Liver (tissue), 9 donors: ENCODE data around the gene PAN2. TPM values are rescaled to one million over a fixed set of nuclear protein-coding genes. Genes with fewer than 3 reads are reported as not detected.
A peak's percentile ranks its signal among the peaks of the same experiment; 100 is the strongest.

Experiments used
- DNase-seq: peaks from one replicate; pipeline ENCODE4 v3.0.0-alpha.2; 2017; ENCODE audit warnings: low spot score
- H3K27ac ChIP-seq, 2 donors: one replicate each; pipeline ENCODE4 v1.7.0; 2013; ENCODE audit warnings: inconsistent platforms in 2 of 2, low read length in 2 of 2, control low read depth in 1 of 2, low read depth in 1 of 2, mild to moderate bottlenecking in 1 of 2
- H3K27me3 ChIP-seq, 4 donors: one replicate each; pipeline versions ENCODE4 v1.6.1 to v1.7.0; 2013; ENCODE audit warnings: low read length in 3 of 4, inconsistent platforms in 1 of 4, mild to moderate bottlenecking in 1 of 4, moderate library complexity in 1 of 4; ENCODE audit not compliant: control insufficient read depth in 4 of 4, insufficient read depth in 4 of 4
- H3K36me3 ChIP-seq, 4 donors: one replicate each; pipeline versions ENCODE4 v1.6.1 to v1.7.0; 2013; ENCODE audit warnings: low read length in 3 of 4, mild to moderate bottlenecking in 3 of 4, low read depth in 1 of 4, moderate library complexity in 1 of 4; ENCODE audit not compliant: control insufficient read depth in 4 of 4, insufficient read depth in 3 of 4
- H3K4me1 ChIP-seq, 4 donors: one replicate each; pipeline versions ENCODE4 v1.6.1 to v1.7.0; 2013; ENCODE audit warnings: low read length in 3 of 4, mild to moderate bottlenecking in 3 of 4, moderate library complexity in 1 of 4; ENCODE audit not compliant: control insufficient read depth in 4 of 4, insufficient read depth in 4 of 4
- H3K4me3 ChIP-seq, 3 donors: one replicate each; pipeline versions ENCODE4 v1.6.1 to v1.7.0; 2013; ENCODE audit warnings: low read length in 3 of 3, control low read depth in 1 of 3, low read depth in 1 of 3, mild to moderate bottlenecking in 1 of 3
- H3K9ac ChIP-seq, 2 donors: one replicate each; pipeline ENCODE4 v1.7.0; 2013; ENCODE audit warnings: low read length in 2 of 2, mild to moderate bottlenecking in 2 of 2, moderate library complexity in 2 of 2, control low read depth in 1 of 2, low read depth in 1 of 2
- H3K9me3 ChIP-seq, 4 donors: one replicate each; pipeline versions ENCODE4 v1.6.1 to v1.7.0; 2013; ENCODE audit warnings: low read length in 3 of 4; ENCODE audit not compliant: control insufficient read depth in 4 of 4
- CTCF ChIP-seq: fragments of 150-350 bp; IDR thresholded peaks from 2 replicates; pipeline ENCODE4 v1.5.1; 2017; ENCODE audit warnings: improper control_type of control experiment, low read depth, low read length; ENCODE audit not compliant: missing input control
- EGR1 ChIP-seq, 2 donors: IDR thresholded peaks; 2 replicates each; pipeline ENCODE4 v1.6.1; 2016 to 2018; ENCODE audit warnings: antibody characterized with exemption in 2 of 2, low read depth in 2 of 2
- FOXA2 ChIP-seq: IDR thresholded peaks from 2 replicates; pipeline ENCODE4 v1.6.1; 2016; ENCODE audit warnings: antibody characterized with exemption
- GABPA ChIP-seq, 2 donors: IDR thresholded peaks in 1 of 2; conservative IDR thresholded peaks in 1 of 2; 2 replicates each; pipeline ENCODE4 v1.6.1; 2016; ENCODE audit warnings: antibody characterized with exemption in 2 of 2, mild to moderate bottlenecking in 1 of 2, moderate library complexity in 1 of 2
- HNF4A ChIP-seq, 2 donors: conservative IDR thresholded peaks; 2 replicates each; pipeline ENCODE4 v1.6.1; 2016; ENCODE audit warnings: antibody characterized with exemption in 2 of 2, mild to moderate bottlenecking in 2 of 2
- HNF4G ChIP-seq: IDR thresholded peaks from 2 replicates; pipeline ENCODE4 v1.6.1; 2016; ENCODE audit warnings: antibody characterized with exemption
- JUND ChIP-seq, 2 donors: IDR thresholded peaks; 2 replicates each; pipeline ENCODE4 v1.6.1; 2016; ENCODE audit warnings: antibody characterized with exemption in 2 of 2
- MAX ChIP-seq: IDR thresholded peaks from 2 replicates; pipeline ENCODE4 v1.6.1; 2016; ENCODE audit warnings: antibody characterized with exemption
- NR2F2 ChIP-seq: IDR thresholded peaks from 2 replicates; pipeline ENCODE4 v1.6.1; 2016; ENCODE audit warnings: antibody characterized with exemption
- RAD21 ChIP-seq, 2 donors: IDR thresholded peaks; 2 replicates each; pipeline ENCODE4 v1.6.1; 2016; ENCODE audit warnings: antibody characterized with exemption in 2 of 2, mild to moderate bottlenecking in 2 of 2
- REST ChIP-seq: IDR thresholded peaks from 2 replicates; pipeline ENCODE4 v1.6.1; 2016; ENCODE audit warnings: antibody characterized with exemption, mild to moderate bottlenecking
- RXRA ChIP-seq, 2 donors: IDR thresholded peaks; 2 replicates each; pipeline ENCODE4 v1.6.1; 2017 to 2018; ENCODE audit warnings: antibody characterized with exemption in 2 of 2, mild to moderate bottlenecking in 1 of 2
- ZBTB33 ChIP-seq: IDR thresholded peaks from 2 replicates; pipeline ENCODE4 v1.6.1; 2016; ENCODE audit warnings: antibody characterized with exemption
- WGBS: extraction: QIAGEN DNeasy Blood & Tissue Kit; methylation state at CpG from one replicate; pipeline ENCODE4 v1.1.7; 2013; 5-methylcytosine and 5-hydroxymethylcytosine counted together
- polyA plus RNA-seq, 2 donors: library from polyadenylated mRNA; stranded (reverse) in 1 of 2; unstranded in 1 of 2; fragments of 200-250 nt in 1 of 2; fragments of >200 nt in 1 of 2; fragmentation: Nextera tagmentation in 1 of 2; extraction: Ambion mirVana in 1 of 2; gene quantifications; one replicate each; pipeline versions ENCODE4 v1.2.1 to v1.2.3, GENCODE V29; 2013 to 2015
- total RNA-seq, 2 donors: library from RNA; depleted of rRNA; stranded (reverse); fragments of >200 nt; gene quantifications; one replicate each; pipeline ENCODE4 v1.2.3, GENCODE V29; 2014
- donor health status: healthy.
- donor health status: healthy.
- donor health status: healthy.
- donor health status: healthy.
- donor health status: healthy.

Gene PAN2
- total and polyA plus RNA-seq, 4 donors = 20.5 to 92.4 (median 27.7) TPM

- no peak overlapping the region for H3K27ac ChIP-seq
- H3K9ac ChIP-seq = no peak overlapping the region
- TF ChIP-seq RAD21 (IDR thresholded peaks at IDR 0.05) = no peak
- no peak for TF ChIP-seq JUND (IDR thresholded peaks at IDR 0.05)
- no peak for TF ChIP-seq REST
- no peak for TF ChIP-seq HNF4G
- no peak for TF ChIP-seq RXRA (IDR thresholded peaks at IDR 0.05)
- TF ChIP-seq CTCF = no peak
- no peak for TF ChIP-seq HNF4A (conservative IDR thresholded peaks at IDR 0.05)
- no peak for TF ChIP-seq ZBTB33
- no peak for TF ChIP-seq NR2F2
- TF ChIP-seq EGR1 (IDR thresholded peaks at IDR 0.05; ENCODE audit: low read depth in 2 of 2) = no peak
- no peak for TF ChIP-seq GABPA (IDR thresholded peaks at IDR 0.05 in 1 of 2, conservative IDR thresholded peaks at IDR 0.05 in 1 of 2)
- no peak for TF ChIP-seq MAX
- H3K27me3 ChIP-seq = no peaks in the 10 kb centered on the region
- no peaks in the 10 kb centered on the region for H3K9me3 ChIP-seq
- WGBS = 92% methylated on average over 8 of the region's 8 CpGs
- no peak overlapping the region for H3K4me3 ChIP-seq
- peaks cover 0 to 2% (median 0%) of the 10 kb centered on the region in 4 donors for H3K36me3 ChIP-seq
- peaks cover 18 to 58% (median 57%) of the 10 kb centered on the region in 4 donors for H3K4me1 ChIP-seq
- no peak for DNase-seq
Observed at GRCh38 chr12:56297400-56297799, 36.4 kb downstream of the PAN2 start.

GRCh38 chr12:56296295-56296694 lies 37.5 kb downstream of the PAN2 start:
- Histone ChIP-seq H3K9ac (no peak overlapping the region), H3K9me3 (no peaks in the 10 kb centered on the region), H3K36me3 (peaks cover 0 to 6% (median 2%) of the 10 kb centered on the region in 4 donors), H3K4me1 (peaks cover 18 to 51% (median 46%) of the 10 kb centered on the region in 4 donors), H3K27ac (peak overlapping the region in 1 of 2 donors; percentile 53), H3K27me3 (no peaks in the 10 kb centered on the region), H3K4me3 (no peak overlapping the region)
- TF ChIP-seq FOXA2 (peak; percentile 68), ZBTB33 (no peak), MAX (no peak), EGR1 (IDR thresholded peaks at IDR 0.05; ENCODE audit: low read depth in 2 of 2) (no peak), RXRA (IDR thresholded peaks at IDR 0.05) (peak in 1 of 2 donors; percentile 11)
- 76% methylated on average over 5 of the region's 5 CpGs for WGBS
- DNase-seq = no peak
